NCI-H1105 treated with DMSO at 0.1 percent for 48 hours (cell line): ENCODE results near the gene B4GALT6.
"Not testable (repeated sequence)": the region's sequence is repeated elsewhere in the genome, so short reads cannot be mapped to it uniquely, and the experiment has no call there.

ENCODE experiments used
- DNase-seq: peaks from one replicate; lab custom pipeline; 2025; lab: John Stamatoyannopoulos, UW

B4GALT6 gene

GRCh38 chr18:31684279-31685096, at the start of gene B4GALT6:
Gene B4GALT6 (minus strand): TSS chr18:31684581. CDS start chr18:31684426, 155 bp downstream.
- peak; percentile 55 for DNase-seq

DNA sequence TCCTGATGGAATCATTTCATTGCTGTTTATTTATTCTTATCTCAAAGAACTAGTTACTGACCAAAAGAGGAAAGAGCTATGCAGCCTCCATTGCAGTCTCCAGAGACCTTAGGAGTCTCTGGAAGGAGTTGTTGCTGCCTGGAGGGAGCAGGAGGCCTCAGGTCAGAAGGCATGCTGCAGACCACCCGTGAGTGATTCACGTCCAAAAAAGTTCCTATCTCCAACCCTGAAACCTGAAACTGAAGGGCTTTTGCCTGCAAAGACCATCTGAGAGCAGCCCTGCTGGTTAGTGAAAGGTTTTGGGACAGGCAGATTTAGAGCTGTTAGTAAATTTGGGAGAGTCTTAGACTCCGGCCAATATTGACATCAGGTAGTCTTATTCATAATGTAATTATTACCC, 47.2 kb upstream of the B4GALT6 start:
- DNase-seq = no peak

GRCh38 chr18:31729196-31729595, 44.8 kb upstream of the B4GALT6 start:
- DNase-seq = not testable (repeated sequence)

DNA sequence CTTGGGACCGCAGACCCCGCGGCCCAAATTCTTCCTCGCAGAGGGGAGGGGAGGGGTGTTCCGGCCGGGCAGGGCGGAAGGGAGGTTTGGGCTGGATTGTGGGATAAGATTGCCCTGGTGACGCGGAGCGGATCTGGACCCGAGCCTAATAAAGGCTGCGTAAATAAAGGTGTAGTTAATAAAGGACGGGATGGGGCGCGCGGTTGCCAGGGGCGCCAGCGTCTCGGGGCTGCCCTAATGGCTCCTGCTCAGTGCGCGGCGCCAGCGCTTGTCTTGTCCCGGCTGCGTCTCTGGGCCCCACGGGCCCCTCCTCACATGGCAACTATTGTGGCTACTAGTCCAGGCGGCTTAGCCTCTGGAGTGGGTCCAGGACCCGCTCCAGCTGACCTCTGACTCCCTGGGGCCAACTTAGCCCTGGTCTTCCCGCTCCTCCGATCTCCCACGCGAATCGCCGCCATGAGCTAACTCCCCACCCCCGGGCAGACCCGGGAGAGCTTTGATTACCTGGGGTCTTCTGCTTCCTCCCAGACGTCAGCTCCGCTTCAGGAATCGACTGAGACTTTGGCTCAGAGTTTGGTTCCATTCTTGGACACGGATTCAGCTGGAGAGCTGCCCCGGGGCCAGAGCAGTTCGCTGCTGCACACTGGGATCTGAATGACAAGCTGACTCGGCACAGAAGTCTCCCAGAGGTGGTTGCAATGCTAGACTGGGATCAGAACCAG, 39.8 kb upstream of the B4GALT6 start:
- DNase-seq = no peak

DNA sequence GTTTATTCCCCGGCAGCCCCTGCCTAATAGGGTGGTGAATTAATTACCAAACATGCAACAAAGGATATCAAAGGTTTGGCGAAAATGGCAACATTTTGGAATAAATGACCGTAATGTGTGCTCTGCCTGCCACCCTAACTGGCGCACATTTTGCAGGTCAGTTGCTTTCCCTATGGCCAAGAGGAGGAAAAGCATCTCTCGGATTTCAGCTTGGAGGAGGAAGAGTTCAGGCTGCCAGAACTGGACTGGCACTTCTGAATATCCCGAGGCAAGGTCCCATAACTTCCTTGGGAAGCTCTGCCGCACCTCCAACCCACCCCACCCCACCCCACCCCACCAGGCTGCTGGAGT, 39.2 kb upstream of the B4GALT6 start:
- DNase-seq = no peak

GRCh38 chr18:31722369-31722957, 38.1 kb upstream of the B4GALT6 start:
- peak; percentile 55 for DNase-seq

DNA sequence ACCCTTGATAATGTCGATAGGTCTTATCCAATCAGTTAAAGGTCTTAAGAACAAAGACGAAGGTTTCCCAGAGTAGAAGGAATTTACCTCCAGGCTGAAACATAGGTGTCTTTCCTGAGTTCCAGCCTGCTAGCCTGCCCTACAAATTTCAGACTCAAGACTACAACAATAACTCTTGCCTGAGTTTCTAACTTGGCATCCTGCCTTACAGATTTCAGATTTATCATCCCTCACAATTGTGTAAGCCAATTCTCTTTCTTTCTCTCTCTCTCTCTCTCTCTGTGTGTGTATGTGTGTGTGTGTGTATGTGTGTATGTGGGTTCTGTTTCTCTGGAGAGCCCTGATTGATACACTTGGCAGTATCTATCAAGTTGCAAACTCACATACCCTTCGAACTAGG, 37.2 kb upstream of the B4GALT6 start:
- no peak for DNase-seq

DNA sequence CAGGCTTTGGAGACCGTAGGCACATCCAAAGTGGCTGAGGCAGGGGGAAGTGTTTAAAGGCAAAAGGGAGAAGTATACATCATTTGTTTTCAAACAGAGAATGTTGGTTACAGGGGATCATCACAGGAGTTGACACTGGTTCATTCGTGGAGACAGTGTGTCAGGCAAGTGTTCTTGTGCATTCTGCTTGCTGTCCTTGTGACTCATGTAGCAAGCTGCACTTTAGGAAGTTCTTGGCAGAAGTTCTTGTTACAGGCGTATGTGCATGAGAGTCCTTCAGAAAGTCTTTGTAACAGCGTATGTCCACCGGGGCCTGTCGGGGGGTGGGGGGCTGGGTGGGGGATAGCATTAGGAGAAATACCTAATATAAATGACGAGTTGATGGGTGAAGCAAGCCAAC, 36.5 kb upstream of the B4GALT6 start:
- no peak for DNase-seq

DNA sequence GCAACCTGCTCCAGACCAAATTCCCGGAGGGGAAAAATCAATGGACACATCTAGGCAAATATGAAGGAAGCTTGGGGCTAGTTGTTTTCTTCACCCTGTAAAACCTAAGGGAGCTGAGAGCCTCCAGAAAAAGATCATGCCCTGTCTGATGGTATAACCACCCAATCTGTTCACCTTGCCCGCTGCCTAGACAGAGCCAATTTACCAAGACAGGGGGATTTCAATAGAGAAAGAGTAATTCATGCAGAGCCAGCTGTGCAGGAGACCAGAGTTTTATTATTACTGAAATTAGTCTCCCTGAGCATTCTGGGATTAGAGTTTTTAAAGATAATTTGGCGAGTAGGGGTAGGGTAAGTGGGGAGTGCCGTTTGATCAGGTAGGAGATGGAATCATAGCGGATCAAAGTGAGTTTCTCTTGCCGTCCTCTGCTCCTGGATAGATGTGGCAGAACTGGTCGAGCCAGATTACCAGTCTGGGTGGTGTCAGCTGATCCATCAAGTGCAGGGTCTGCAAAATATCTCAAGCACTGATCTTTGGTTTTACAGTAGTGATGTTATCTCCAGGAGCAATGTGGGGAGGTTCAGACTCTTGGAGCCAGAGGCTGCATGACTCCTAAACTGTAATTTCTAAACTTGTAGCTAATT, 35.1 kb upstream of the B4GALT6 start:
- DNase-seq = no peak

DNA sequence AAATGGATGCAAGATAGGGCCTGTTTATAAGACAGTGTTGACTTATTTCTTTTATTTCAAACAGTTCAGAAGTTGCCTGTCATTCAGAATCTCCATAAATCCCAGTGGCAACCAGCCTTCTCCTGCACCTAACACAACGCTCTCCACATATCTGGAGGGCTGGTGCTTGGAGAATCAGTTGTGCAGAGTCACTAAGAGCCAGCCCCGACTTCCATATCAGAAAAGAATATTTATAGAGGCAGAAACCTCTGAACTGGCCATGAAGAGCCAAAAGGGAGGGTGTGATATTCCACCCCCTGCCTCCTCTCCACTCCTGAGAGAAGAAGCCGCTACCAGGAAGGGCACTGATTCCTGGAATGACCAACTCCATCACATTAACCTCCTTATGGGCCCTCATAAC, 34.0 kb upstream of the B4GALT6 start:
- DNase-seq = no peak

- no peak for DNase-seq
Observed at GRCh38 chr18:31716362-31716761, 32.0 kb upstream of the B4GALT6 start.

DNA sequence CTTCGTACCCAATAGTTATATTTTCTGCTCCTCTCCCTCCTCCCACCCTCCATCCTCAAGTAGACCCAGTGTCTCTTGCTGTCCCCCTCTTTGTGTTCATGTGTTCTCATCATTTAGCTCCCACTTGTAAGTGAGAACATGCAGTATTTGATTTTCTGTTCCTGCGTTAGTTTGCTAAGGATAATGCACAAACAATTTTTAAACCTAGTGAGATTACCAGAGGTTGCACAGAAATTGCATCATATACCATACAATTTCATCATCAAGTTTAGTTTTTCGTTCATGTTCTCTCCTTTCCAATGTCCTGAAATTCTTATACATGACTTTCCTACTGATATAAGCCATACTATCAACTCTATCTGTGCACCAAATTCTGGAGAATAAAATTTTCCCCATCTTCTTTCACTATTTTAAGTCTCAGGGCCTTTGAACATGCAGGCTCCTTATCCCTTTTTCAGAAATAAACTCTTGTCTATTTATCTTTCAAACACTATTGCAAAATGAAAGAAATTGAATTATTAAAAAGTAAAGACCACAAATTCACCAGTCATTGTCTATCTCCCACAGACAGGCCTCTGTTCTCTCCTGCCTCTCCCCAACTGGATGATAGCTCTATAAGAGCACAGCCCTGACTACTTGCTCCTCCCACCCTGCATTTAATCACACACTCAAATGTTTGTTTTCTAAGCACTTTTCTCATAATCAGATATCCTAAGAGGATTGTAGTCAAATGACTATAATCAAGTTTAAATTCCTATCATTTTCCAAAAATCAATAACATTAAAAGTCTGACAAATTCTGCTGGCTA, 27.2 kb upstream of the B4GALT6 start:
- no peak for DNase-seq

DNA sequence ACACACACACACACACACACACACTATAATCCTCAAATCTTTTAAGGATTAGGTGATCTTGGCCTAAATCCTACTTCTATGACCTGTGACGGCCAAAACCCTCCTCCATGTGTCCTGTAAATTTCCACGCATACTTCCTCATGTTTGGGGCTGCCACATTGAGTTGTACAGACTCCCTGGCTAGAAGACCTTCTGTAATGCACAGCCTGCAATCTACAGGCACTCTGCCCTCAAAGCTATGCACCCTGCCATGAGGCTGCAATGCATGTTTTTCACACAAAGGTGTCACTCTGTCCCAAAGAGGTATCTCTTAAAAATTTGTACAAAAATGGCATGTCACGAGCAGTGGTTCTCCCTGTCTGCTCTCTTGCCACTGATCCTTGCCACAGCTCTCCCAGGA, 26.4 kb upstream of the B4GALT6 start:
- no peak for DNase-seq

GRCh38 chr18:31707815-31708214, 23.4 kb upstream of the B4GALT6 start:
- DNase-seq = no peak

DNA sequence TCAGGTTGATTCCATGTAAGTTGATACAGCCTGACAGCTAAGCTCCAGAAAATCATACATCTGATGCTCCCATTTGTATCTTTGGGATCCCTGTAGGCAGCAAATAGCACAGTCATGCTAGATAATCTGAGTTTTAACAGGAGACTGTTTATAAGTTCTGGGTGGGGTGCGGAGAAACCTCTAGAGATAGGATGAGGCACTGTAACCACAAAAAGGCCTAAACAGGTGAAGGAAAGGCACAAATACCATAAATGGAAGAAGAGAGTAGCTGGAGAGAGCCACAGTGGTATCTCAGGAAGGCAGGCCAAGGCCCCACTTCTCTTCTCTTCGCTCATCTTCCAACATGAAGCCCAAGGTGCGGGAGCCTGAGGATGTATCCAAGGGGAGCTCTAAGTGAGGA, 18.1 kb upstream of the B4GALT6 start:
- DNase-seq = no peak

- no peak for DNase-seq
Observed at GRCh38 chr18:31701744-31702143, 17.4 kb upstream of the B4GALT6 start.

DNA sequence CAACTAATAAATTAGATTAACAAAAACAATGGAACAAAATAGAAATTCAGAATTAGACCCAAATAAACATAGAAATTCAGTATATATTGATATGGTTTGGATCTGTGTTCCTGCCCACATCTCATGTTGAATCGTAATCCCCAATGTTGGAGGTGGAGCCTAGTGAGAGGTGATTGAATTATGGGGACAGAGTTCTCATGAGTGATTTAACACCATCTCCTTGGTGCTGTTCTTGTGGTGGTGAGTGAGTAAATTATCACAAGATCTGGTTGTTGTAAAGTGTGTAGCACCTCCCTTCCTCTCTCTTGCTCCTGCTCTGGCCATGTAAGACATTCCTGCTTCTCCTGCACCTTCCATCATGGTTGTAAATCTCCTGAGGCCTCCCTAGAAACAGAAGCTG, 16.6 kb upstream of the B4GALT6 start:
- DNase-seq = no peak

- DNase-seq = no peak
Observed at GRCh38 chr18:31697351-31698298, 13.2 kb upstream of the B4GALT6 start.

GRCh38 chr18:31695989-31696388, 11.6 kb upstream of the B4GALT6 start:
- no peak for DNase-seq

- DNase-seq = no peak
Observed at GRCh38 chr18:31694297-31694696, 9.9 kb upstream of the B4GALT6 start.

DNA sequence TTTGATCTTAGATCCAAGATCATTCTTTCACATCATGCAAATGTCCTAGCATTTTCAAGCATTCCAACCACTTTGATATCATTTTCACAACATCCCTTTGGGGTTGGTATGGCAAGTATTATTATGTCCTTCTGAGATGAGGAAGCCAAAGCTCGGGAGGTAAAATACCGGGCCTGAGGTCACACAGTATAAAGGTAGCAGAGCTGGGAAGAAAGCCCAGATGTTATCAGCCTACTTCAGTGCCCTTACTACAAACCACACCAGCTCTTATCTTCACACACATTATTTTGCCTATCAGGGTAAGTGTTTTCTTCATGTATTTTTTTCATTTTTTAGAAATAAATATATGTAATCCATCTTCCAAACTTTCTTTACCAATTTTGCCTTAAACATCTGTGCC, 4.2 kb upstream of the B4GALT6 start:
- no peak for DNase-seq
